Kidney (tissue), 14 donors: ENCODE data around the gene CHFR. TPM values are rescaled to one million over a fixed set of nuclear protein-coding genes. Genes with fewer than 3 reads are reported as not detected.
A peak's percentile ranks its signal among the peaks of the same experiment; 100 is the strongest.

Experiments
- DNase-seq, 5 donors: peaks; one replicate each; pipeline ENCODE4 v3.0.0-alpha.2; 2013 to 2020
- FAIRE-seq: peaks from 2 replicates; lab custom pipeline; 2012; peaks lifted over from hg19 to GRCh38; lab: Jason Lieb, UNC
- H3K27ac ChIP-seq, 2 donors: one replicate each; pipeline ENCODE4 v1.7.0; 2013; ENCODE audit warnings: low read depth in 2 of 2, low read length in 2 of 2, inconsistent platforms in 1 of 2
- H3K27me3 ChIP-seq: one replicate; pipeline ENCODE4 v1.7.1; 2013; ENCODE audit warnings: low read length, inconsistent platforms; ENCODE audit not compliant: control insufficient read depth, insufficient read depth
- H3K36me3 ChIP-seq, 3 donors: one replicate each; pipeline versions ENCODE4 v1.7.0 to v1.7.1; 2013; ENCODE audit warnings: low read length in 3 of 3, control low read depth in 1 of 3, inconsistent platforms in 1 of 3; ENCODE audit not compliant: insufficient read depth in 3 of 3, control insufficient read depth in 2 of 3
- H3K4me1 ChIP-seq, 3 donors: one replicate each; pipeline versions ENCODE4 v1.7.0 to v1.7.1; 2013; ENCODE audit warnings: low read length in 3 of 3, inconsistent platforms in 1 of 3, low read depth in 1 of 3; ENCODE audit not compliant: control insufficient read depth in 2 of 3, insufficient read depth in 2 of 3
- H3K4me3 ChIP-seq, 3 donors: one replicate each; pipeline versions ENCODE4 v1.7.0 to v1.8.1; 2013; ENCODE audit warnings: low read length in 3 of 3, control low read depth in 1 of 3, inconsistent platforms in 1 of 3
- H3K9ac ChIP-seq, 3 donors: one replicate each; pipeline versions ENCODE4 v1.7.0 to v1.7.1; 2013; ENCODE audit warnings: low read length in 3 of 3, control low read depth in 1 of 3, inconsistent platforms in 1 of 3
- H3K9me3 ChIP-seq, 3 donors: one replicate each; pipeline versions ENCODE4 v1.7.0 to v1.7.1; 2013; ENCODE audit warnings: low read length in 3 of 3, control low read depth in 1 of 3, inconsistent platforms in 1 of 3; ENCODE audit not compliant: control insufficient read depth in 2 of 3, insufficient read depth in 1 of 3
- intact Hi-C: fragments of 100-400 bp; cut with DNase I; formaldehyde crosslinking; loops from one replicate; pipeline ENCODE4 v1.11.1; 2022
- polyA plus RNA-seq: library from polyadenylated mRNA; stranded (reverse); fragments of 350-450 nt; fragmentation: Illumina TruSeq; extraction: RNeasy Lipid Tissue Mini Kit (QIAGEN cat#74804); gene quantifications from one replicate; pipeline ENCODE4 v1.2.3, GENCODE V29; 2014; ENCODE audit warnings: low read depth, low replicate concordance; ENCODE audit not compliant: insufficient read depth
- total RNA-seq: library from RNA; stranded (reverse); fragmentation: NEBNext Ultra II Directional; extraction: Animal tissue kit (Norgen Biotek cat#: 25700); gene quantifications from one replicate; pipeline ENCODE4 v1.2.1, GENCODE V29; 2021
- TF ChIP-seq, protein P1 (sequence below): IDR thresholded peaks from 3 replicates; pipeline ENCODE4 v1.5.1; 2012; ENCODE audit warnings: mild to moderate bottlenecking, moderate library complexity, borderline replicate concordance; ENCODE audit not compliant: insufficient read depth; ENCODE audit errors: extremely low read depth
- donor health status: control.
- donor health status: control.
- donor health status: control.
- donor health status: control.
- donor health status: control.
- donor health status: DM: yes; HTN: yes; CAD: no.
- donor health status: Normal renal cell carcinoma (clear cell type).

The CHFR gene
- total and polyA plus RNA-seq, 2 donors from 2014 or later, result 8.3 to 37.3 TPM

DNA sequence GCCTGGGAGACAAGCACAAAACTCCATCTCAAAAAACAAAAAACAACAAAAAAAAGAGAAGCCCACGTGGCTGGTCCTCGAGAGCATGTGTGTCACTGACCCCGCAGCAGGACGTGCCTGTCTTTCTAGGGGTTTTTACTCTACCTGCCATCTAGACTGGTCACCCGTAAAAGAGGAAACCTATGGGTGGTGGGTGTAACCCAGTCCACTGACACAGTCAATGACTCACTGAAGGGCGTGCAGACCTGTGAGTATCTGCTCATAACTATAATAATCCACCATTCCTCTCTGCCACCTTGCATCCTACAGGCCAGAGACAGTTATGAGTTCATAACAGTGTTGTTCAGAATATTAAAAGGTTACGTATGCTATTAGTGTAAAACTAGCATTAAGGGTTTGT lies 63.4 kb downstream of the CHFR start:
- peak overlapping the region in 1 of 3 donors; percentile 10 for H3K9ac ChIP-seq
- H3K27me3 ChIP-seq, result no peaks in the 10 kb centered on the region
- H3K36me3 ChIP-seq, result peaks cover 2 to 35% (median 14%) of the 10 kb centered on the region in 3 donors
- no peak overlapping the region for H3K27ac ChIP-seq
- H3K9me3 ChIP-seq, result no peaks in the 10 kb centered on the region
- peaks cover 0 to 14% (median 8%) of the 10 kb centered on the region in 3 donors for H3K4me1 ChIP-seq
- DNase-seq (no peak), FAIRE-seq (no peak)
- intact Hi-C loops, result no loop called here
- no peak overlapping the region for H3K4me3 ChIP-seq
- TF ChIP-seq, protein P1, sequence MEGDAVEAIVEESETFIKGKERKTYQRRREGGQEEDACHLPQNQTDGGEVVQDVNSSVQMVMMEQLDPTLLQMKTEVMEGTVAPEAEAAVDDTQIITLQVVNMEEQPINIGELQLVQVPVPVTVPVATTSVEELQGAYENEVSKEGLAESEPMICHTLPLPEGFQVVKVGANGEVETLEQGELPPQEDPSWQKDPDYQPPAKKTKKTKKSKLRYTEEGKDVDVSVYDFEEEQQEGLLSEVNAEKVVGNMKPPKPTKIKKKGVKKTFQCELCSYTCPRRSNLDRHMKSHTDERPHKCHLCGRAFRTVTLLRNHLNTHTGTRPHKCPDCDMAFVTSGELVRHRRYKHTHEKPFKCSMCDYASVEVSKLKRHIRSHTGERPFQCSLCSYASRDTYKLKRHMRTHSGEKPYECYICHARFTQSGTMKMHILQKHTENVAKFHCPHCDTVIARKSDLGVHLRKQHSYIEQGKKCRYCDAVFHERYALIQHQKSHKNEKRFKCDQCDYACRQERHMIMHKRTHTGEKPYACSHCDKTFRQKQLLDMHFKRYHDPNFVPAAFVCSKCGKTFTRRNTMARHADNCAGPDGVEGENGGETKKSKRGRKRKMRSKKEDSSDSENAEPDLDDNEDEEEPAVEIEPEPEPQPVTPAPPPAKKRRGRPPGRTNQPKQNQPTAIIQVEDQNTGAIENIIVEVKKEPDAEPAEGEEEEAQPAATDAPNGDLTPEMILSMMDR, result no peak

DNA sequence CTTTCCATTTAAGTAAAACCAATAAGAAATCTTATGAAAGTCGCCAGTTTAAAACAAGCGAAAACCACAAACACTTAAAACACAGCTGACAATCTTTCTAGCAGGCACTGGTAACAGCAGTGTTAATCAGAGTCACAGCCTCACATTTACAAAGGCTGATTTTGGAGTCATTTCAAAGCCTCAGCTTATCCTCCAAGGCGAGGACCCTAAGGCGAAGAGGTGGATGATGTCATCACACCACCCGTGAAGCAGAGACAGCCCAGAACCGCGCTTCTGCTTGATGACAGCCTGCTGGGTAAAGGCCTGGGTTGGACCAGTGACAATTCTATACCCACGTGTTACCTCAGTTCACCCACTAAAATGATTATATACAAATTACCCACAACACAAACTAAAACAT lies 68.8 kb downstream of the CHFR start:
- Histone ChIP-seq H3K36me3 (peaks cover 6 to 38% (median 26%) of the 10 kb centered on the region in 3 donors), H3K9ac (no peak overlapping the region), H3K27ac (no peak overlapping the region), H3K27me3 (no peaks in the 10 kb centered on the region), H3K4me1 (no peaks in the 10 kb centered on the region), H3K9me3 (no peaks in the 10 kb centered on the region), H3K4me3 (no peak overlapping the region)
- TF ChIP-seq, protein P1, result no peak
- FAIRE-seq, result no peak
- no peak for DNase-seq
- intact Hi-C loops, result no loop called here

DNA sequence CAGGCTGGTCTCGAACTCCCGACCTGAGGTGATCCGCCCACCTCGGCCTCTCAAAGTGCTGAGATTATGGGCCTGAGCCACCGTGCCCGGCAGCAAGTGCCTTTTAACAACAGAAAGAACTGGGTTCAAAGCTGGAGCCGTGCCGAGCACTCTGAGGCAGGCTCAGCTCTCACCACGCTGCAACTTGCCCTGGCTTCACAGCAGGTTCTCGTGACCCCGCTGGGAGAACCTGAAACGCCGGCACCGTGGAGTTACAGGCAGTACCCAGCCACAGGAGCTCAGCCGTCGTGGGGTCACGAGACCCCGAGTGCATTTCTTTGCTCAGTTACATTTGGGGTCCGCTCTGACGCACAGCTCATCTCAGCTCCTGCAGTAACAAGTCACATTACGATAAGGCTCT lies 73.2 kb downstream of the CHFR start:
- no peaks in the 10 kb centered on the region for H3K27me3 ChIP-seq
- no peak overlapping the region for H3K4me3 ChIP-seq
- intact Hi-C loops, result no loop called here
- H3K9me3 ChIP-seq, result no peaks in the 10 kb centered on the region
- FAIRE-seq (no peak), DNase-seq (no peak)
- peaks cover 8 to 44% (median 31%) of the 10 kb centered on the region in 3 donors for H3K36me3 ChIP-seq
- H3K4me1 ChIP-seq, result no peaks in the 10 kb centered on the region
- TF ChIP-seq, protein P1, result no peak
- no peak overlapping the region for H3K27ac ChIP-seq
- H3K9ac ChIP-seq, result no peak overlapping the region

DNA sequence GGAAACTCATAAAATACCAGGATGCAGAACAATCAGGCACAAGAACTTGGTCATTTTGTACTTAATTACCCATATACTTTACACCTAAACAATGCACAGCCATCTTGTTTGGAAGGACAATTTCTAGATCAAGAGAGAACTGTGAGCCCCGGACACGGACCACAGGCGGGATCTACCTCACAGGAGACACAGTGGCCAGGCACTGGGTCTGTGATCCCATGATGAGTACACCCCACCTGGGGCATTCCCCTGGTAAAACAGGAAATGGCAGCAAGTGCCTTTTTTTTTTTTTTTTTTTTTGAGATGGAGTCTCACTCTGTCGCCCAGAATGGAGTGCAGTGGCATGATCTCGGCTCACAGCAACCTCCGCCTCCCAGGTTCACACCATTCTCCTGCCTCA lies 74.0 kb downstream of the CHFR start:
- H3K9ac ChIP-seq, result no peak overlapping the region
- H3K27ac ChIP-seq, result no peak overlapping the region
- TF ChIP-seq, protein P1, result no peak
- no peaks in the 10 kb centered on the region for H3K9me3 ChIP-seq
- DNase-seq (no peak), FAIRE-seq (no peak)
- peaks cover 8 to 41% (median 29%) of the 10 kb centered on the region in 3 donors for H3K36me3 ChIP-seq
- no peak overlapping the region for H3K4me3 ChIP-seq
- no peaks in the 10 kb centered on the region for H3K27me3 ChIP-seq
- intact Hi-C loops, result no loop called here
- no peaks in the 10 kb centered on the region for H3K4me1 ChIP-seq
